ENCODE results near the gene L3MBTL4. TPM values are rescaled to one million over a fixed set of nuclear protein-coding genes. Genes with fewer than 3 reads are reported as not detected.

The L3MBTL4 gene
- polyA plus RNA-seq, 4 donors, result 3.6 to 5.9 (median 5.3) TPM

DNA sequence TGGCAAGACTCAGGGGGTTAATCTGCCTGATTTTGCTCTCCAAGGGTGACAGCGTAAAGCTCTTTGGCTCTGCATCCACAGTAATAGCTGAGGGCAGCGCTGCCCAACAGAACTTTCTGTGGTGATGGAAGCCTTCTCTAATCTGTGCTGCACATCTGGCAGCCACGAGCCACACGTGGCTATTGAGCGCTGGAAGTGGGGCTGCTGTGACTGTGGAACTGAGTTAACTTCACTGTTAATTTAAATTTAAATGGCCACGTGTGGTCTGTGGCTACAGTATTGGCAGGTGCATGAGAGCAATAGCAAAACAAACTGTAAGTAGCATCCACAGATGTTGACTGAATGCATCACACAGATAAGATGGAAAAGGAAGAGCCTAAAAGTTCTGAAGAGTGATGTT, 472.1 kb downstream of the L3MBTL4 start:
- no peak for DNase-seq (ENCODE audit: low read depth in 4 of 4, low spot score in 2 of 4)

DNA sequence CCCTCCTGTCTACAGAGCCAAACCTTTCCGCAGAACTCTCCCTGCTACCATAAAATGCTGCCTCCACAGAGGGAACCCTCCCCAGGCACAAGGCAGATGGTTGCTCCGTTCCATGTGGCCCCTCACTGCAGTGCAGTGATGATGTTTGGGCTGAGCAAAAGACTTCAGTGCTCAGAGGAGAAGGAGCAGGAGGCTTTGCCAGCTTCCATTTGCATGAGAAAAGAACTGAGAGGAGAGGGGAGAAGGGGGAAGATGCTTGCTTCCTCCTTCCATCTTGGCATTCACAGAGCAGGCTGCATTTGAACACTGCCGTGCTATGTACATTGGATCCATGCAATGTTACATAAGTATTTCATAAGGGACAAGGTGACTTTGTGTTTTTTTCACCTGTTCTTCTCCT, 472.8 kb downstream of the L3MBTL4 start:
- DNase-seq (ENCODE audit: low read depth in 4 of 4, low spot score in 2 of 4), result no peak

DNA sequence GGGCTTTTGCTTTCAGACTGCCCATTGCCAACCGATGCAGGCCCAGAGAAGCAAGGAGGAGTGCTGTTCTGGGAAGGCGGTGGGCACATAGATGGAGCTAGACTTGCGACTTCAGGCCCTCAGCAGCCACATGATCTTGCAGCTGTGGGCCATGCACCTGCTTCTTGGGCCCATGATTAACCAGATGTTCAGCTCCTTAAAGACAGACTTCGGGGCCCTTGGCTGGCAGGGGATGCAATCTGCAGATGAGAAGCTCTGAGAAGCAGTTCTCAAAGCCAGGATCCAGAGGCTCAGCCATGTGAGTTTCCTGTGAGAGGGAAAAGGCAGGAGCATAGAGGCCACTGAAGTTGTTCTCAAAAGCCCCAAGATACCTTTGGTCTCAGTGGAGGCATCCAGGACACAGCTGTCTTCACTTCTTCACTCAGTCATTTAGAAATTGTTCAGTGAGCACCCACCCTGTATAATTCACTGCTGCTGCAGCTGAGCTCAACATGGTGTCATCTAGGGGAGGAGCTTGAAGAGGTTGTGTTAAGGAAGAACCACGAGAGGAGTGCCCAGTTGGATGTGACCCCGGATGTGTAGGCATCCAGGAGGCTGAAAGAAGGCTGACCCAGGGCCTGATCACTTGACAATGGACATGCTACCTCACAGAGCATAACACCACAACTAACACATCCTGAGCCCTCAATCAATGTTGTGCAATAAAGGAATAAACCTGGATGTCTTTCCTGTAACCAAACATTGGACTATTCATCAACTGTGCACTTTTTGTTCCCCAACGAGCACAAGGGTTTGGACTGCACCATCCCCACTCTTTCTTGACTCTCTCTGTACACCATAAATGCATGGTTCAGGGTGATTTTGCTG, 474.7 kb downstream of the L3MBTL4 start:
- DNase-seq (ENCODE audit: low read depth in 4 of 4, low spot score in 2 of 4), result no peak

DNA sequence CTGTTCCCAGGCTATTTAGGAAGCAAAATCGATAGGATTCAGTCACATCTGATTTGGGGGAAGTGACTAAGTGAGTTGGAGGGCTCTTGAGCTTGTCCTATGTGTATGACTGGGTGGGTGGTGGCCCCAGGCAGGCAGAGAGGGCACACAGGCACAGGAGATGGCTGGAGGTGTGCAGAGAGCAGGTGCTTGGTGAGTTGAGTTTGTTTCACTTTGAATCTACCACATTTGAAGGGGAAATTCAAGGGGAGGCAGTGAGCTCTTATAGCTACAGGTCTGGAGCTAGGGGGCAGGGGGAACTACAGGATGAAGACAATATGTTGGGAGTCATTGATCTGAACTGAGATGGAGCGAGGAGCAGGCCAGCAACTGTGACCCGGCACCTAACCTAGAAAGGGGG, 476.9 kb downstream of the L3MBTL4 start:
- no peak for DNase-seq (ENCODE audit: low read depth in 4 of 4, low spot score in 2 of 4)

DNA sequence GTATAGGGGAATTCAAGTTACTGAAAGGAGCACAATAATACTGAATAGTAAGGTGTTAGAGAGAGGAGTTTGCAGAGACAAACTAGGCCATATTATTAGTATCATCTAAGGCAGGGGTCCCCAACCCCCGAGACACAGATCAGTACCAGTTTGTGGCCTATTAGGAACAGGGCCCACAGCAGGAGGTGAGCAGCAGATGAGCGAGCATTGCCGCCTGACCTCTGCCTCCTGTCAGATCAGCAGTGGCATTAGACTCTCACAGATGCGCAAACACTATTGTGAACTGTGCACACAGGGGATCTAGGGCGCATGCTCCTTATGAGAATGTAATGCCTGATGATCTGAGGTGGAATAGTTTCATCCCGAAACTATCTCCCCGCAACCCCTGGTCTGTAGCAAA, 477.6 kb downstream of the L3MBTL4 start:
- no peak for DNase-seq (ENCODE audit: low read depth in 4 of 4, low spot score in 2 of 4)

DNA sequence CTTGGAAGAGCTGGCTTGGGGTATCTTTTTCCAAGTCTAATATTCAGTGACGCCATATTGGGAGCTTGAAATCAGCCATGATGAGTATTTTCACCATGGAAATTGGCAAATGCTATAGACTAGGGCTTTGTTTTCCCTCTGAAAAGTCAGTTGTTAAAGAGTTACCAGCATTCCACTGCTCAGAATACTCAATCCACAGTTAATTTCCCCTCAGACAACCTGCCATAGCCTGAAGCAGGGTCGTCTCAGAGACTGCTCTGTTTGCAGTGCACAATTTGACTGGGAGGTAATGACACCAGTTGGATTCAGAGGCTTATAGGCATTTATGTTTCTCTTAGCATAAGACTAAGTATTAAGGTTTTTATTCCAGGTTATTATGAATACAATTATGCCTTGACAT, 483.9 kb downstream of the L3MBTL4 start:
- DNase-seq (ENCODE audit: low read depth in 4 of 4, low spot score in 2 of 4), result no peak

DNA sequence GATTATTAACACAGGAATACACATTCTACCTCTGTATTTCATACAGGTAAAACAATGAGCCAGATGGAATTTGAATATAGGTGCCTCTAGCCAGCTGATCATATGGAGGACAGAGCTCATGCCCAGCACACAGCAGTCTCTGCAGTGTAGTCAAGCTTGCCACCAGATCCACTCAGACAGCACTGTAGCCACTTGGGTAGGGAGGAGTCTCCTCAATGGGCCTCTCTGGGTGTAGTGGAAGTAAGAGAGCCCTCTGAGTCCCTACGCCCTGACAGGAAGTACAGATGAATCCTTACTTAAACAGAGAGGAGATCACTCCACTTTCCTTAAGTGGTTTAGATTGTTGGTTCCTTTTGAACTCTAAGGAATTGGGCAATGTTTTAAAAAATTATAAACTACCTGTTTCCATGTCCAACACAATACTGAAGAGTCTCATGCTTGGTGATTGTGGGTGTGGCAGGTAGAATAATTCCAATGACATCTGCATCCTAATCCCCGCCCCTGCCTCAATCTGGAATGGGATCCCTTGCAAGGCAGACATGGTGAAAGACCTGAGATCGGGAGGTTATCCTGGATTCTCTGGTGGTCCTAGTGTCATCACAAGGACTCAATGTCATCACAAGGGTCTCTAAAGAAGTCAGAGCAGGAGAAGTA, 496.4 kb downstream of the L3MBTL4 start:
- no peak for DNase-seq (ENCODE audit: low read depth in 4 of 4, low spot score in 2 of 4)

DNA sequence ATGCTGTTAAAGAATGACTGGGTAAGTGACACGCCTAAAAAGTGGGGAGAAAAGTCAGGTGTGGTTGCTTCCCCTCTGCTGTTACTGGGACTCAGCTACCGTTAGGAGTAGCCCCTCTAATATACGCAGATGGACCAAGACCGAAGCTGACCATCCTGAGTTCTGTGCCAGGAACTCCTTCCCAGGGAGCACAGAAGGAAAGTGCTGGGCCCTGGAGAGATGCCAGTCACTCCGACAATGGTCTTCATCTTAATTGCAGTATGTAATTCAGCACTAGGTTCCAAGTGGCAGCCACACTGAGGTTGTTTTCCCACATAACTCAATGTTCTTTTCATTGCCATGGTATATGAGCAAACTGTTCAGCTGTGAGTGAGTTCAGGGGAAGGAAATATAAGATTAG, 499.8 kb downstream of the L3MBTL4 start:
- DNase-seq (ENCODE audit: low read depth in 4 of 4, low spot score in 2 of 4), result no peak

DNA sequence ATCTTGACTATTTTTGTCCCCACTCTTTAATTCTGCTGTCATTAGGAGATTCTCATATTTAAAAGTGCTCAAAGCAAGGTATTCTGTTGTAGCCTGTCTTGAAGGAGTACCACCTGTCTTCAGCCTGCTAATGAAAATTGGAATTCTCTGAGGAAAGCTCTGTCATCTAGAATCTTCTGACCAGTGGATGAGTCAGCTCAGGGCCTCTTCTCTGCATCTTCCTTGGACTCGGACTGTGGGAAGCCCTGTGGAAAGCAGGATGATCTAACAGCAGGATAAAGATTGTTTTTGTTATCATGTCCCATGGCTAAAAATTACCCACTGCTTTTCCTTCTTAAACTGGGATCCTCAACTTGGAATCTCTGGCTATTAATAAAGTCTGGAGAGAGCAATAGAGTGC, 500.7 kb downstream of the L3MBTL4 start:
- DNase-seq (ENCODE audit: low read depth in 4 of 4, low spot score in 2 of 4), result no peak

DNA sequence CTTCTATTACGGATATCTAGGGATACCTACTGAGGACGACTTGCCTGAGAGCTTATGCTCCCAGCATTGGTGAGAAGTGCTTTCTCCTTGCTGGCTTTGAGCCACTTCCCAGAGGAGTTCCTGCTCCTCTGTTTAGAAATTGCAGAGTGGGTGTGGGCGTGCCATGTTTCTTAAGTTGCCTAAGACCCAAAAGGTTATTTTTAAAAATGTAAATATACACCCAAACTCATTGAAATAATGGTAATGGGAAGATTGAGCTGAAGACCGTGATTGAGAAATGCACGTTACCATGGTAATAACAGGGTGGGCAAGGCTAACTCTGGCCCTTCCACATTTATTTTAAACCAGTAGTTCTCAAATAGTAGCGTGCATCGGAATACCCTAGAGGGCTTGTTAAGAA, 502.1 kb downstream of the L3MBTL4 start:
- DNase-seq (ENCODE audit: low read depth in 4 of 4, low spot score in 2 of 4), result no peak

DNA sequence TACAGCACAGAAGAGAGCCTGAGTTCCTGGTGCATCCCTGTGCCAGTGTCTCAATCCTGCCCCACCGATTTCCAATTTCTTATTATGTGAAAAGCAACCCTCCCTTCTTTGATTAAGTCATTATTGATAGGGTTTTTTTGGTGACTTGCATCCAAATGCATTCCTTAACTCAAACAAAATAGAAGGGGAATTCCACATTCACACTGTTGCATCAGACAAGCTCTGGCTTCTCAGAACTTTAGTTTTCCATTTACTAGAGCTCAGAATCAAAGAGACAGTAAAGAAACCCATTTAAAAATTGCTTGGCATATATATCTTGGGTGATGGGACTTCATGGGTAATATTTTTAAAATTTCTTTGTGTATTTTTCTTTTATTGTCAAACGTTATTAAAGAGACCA, 505.6 kb downstream of the L3MBTL4 start:
- DNase-seq (ENCODE audit: low read depth in 4 of 4, low spot score in 2 of 4), result no peak
